CD4-positive, alpha-beta T cell treated with Interleukin-17A for 4 hours (primary cell): Measurements from ENCODE around the gene AASDH.
A peak's percentile ranks its signal among the peaks of the same experiment; 100 is the strongest.

Experiments
- DNase-seq: peaks from one replicate; pipeline ENCODE4 v3.0.0-alpha.2; 2020; ENCODE audit warnings: mixed read lengths

AASDH gene

DNA sequence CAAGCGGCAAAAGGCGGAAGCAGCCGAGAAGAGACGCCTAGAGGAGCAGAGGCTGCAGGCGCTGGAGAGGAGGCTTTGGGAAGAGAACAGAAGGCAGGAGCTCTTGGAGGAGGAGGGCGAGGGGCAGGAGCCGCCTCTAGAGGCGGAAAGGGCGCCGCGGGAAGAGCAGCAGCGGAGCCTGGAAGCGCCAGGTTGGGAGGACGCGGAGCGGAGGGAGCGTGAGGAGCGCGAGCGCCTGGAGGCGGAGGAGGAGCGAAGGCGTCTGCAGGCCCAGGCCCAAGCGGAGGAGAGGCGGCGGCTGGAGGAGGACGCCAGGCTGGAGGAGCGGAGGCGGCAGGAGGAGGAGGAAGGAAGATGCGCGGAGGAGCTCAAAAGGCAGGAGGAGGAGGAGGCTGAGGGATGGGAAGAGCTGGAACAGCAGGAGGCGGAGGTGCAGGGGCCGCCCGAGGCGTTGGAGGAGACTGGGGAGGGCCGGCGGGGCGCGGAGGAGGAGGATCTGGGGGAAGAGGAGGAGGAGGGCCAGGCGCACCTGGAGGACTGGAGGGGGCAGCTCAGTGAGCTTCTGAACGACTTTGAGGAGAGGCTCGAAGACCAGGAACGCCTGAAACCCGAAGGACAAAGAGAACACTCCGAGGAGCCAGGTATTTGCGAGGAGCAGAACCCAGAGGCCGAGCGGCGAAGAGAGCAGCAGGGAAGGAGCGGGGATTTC, 72.9 kb downstream of the AASDH start:
- DNase-seq, result no peak

DNA sequence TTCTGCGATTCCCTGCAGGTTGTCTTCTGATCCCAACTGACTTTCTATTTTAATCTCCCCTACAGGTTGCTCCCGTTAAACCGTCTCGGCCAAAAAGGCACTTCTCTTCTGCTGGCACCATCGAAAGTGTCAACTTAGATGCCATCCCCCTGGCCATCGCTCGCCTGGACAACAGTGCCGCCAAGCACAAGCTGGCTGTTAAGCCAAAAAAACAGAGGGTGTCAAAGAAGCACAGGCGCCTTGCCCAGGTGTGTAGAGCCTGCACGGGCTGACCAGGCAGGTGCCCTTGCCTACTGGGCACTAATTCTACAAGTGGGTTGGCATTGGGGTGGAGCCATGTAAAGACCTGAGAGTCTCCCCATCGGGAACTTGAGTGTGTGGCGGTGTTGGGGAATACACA, 74.2 kb downstream of the AASDH start:
- no peak for DNase-seq

DNA sequence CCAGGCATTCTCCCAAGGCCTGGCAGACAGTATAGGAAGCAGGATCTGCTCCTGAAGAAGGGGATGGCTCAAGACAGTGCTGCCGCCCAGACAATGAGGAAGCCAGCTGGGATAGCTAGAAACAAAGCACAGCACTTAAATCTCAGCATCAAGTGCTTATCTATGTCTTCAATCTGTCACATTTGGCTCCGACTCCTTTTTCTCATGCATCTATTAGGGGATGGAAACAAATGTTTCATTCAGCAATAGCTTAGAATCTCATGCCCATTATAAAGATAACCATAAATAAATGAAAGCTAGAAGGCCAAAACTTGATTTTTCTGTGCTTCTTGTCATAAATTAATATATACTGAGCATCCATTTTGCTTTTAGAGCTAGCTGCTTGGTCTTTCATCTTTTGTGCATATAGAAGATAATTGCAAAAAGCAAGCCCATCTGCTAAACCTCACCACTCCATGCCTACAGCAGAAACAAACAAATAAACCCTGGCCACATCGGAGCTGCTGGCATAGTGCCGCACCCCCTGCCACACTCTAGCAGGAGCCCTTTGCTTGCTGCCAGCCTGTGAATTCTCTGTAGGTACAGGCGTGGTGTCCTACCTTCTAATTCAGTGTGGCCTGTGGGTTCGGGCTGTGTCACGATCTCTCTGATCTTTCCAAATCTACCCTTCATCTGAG, 75.9 kb downstream of the AASDH start:
- no peak for DNase-seq

DNA sequence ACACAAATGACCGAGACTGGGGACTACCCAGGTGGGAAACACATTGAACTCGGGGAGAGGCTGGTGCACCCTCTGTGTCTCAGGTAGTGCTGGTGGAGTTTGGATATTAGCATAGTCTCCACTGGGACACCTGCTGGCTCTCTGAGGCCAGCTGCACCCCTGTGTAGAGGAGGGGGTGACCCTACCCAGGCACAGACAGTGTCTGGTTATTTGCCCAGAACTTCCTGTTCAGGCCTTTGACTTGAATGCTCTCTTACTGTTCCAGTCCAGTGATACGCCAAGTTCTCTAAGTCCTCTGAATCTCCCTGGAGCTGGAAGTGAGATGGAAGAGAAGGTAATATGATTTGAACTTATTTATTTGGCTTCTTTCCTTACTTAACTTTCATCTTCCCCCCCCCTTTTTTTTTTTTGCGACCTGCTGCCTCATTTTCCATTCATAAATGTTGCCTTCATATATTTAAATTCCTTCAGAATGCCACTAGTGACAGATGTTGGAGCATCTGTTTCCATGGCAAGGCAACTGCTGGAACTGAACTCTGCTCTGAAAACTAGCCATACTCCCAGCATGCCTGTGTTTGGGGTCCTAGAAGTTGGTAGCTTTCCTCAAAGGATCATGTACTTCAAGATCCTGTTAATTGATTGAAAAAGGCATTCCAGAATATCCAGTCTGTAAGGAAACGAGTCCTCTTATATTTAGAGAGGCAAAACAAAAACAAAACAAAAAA, 76.7 kb downstream of the AASDH start:
- DNase-seq, result no peak

DNA sequence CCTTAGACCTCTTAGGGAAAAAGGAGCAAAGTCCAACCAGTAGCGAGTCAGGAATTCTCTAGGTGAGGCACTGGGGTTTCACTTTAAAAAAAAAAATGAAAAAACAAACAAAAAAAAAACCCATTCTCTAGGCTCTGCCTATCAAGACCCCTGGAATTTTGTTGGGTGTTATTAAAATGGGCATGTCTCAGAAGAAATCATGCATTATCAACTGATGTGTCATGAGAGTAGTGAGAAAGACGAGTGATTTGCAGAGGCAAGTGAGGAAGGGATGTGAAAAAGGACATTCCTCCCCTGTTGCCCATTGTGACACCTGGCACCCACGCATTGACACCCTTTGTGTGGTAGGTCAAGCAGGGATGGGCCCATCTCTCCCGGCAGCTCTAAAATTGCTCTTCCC, 78.9 kb downstream of the AASDH start:
- no peak for DNase-seq

DNA sequence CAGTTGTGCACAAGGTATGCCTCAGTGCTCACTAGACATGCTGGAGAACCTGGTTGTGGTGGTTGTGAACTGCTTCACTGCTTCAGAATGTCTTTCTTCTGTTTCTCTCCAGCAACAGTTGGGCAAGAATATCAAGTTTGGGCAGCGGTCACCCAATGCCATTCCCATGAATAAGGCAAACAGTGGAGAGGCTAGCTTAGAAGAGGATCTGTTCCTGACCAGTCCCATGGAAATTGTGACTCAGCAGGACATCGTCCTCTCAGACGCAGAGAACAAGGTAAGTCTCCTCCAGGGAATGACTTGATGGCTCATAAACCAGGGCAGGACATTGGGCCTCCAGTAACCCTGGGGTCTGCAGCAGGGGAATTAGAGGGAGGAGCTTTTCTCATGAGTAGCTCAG, 79.9 kb downstream of the AASDH start:
- no peak for DNase-seq

DNA sequence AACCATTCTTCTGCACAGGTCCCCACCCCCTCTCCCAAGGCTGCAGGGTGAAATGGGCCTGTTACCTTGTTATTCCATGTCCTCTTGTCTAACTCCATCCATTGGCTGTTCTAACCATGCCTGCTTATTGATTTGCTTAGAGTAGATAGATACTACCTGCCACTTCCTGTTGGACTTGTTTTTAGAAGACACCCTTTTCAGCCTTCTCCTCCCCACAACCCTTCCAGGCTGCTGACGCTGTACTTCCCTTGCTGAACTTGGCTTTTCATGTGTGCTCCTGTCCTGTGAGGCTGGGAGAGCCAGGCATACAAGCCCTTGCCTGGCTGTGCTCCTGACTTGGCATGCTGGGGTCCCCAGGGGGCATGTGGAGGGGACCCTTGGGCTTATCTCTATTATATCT, 81.9 kb downstream of the AASDH start:
- no peak for DNase-seq

DNA sequence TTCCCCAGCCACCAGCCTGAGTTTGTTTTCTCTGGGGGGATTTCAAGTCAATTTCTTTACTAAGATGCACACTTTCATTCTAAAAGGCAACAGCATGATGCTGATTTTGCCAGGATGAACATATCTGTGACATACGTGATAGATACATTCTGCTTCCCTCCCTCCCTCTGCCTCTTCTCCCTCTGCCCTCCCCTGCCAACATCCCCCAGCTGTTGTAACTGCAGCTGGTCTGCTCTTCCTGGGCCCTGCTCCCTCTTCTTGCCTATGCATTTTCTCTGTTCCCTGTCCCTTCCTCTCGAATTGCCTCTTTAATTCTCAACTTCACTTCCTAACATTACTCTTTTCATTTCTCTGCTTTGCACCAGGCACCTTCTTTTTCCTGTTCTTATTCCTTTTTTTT, 83.4 kb downstream of the AASDH start:
- DNase-seq, result no peak

DNA sequence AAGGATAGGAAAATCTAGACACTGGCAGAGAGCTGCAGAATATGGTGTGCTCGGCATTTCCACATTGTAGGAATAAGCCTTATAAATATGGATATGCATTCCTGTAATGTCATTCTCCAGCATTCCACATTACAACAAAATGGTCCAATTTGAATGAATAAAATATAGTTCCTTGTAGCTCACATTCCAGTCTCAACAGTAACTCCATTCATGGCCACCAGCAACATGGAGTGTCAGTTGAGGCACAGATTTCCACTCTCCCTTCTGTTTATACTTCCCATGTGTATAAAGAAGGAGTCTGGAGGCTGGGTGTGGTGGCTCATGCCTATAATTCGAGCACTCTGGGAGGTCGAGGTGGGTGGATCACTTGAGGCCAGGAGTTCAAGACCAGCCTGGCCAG, 84.5 kb downstream of the AASDH start:
- no peak for DNase-seq

DNA sequence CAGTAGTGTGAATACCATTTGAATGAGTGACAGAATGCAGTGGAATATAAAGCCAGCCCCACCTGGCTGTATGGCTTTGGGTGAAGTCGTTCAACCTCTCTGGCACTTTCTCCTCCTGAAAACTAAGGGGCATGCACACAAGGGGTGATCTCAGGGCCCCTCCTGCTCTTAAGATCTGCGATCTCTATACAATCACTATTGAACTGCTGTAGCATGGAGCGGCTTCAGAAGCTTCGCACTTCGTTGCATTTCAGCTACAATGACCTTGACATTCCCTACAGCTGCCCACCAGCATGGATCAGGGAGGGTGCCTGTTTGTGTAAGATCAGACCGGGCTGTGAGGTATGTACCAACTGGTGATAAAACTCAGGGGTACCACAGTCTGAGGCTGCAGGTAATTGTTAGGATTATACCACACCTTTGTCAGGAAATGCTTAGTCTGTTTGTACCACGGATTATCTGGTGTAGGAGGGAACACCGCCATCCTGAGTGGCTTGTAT, 85.2 kb downstream of the AASDH start:
- no peak for DNase-seq

DNA sequence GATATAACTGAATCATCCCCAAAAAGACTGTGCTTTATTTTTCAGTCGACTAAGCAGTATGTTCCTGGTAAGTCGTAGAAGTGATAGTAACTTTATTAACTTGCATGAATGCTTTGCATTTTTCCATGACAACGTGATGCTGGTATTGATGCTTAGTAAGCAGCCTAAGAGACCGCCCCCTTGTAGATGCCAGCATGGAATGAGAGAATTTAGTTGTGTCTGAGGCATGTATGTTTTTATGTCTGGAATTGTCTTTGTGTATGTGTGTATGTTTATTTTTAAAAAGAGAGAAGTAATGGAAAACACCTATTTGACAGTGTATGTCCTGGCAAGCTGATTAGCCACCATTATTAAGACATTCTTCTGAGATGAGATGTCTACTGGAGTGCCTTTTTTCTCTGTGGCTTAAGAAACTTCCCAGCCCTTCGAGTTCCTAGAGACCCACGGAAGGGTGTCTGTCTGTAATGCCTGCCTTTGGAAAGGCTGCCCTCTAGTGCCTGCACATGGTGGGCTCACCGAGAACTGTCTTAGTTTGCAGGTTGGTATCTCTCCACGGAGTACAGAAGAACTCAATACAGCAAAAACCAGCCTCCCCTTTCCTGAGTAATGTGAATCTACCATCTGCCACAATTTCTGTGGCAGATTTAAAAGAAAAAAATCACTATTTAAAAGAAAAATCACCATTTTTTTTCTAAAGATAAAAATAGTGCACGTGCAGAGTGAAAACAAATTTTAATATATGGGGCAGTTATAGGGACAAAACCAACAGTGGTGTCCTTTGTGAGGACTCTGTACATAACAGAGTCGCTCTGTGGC, 85.9 kb downstream of the AASDH start:
- peak; percentile 68 for DNase-seq

DNA sequence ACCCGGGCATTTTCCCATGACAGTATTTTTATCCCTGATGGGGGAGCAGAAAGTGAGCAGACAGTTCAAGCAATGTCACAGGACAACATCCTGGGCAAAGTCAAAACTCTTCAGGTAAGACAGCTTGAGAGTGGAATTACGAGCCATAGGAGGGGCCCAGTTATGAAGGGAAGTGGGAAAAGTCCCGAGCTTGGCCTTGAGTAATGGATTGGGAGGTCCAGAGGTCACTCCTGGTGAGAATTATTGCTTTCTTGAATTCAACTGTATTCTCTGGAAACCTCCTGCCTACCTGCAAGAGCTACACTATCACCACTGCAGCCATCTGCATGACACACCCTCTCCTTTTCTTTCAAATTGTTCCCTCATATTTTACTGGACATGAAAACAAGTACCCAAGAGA, 89.1 kb downstream of the AASDH start:
- no peak for DNase-seq

DNA sequence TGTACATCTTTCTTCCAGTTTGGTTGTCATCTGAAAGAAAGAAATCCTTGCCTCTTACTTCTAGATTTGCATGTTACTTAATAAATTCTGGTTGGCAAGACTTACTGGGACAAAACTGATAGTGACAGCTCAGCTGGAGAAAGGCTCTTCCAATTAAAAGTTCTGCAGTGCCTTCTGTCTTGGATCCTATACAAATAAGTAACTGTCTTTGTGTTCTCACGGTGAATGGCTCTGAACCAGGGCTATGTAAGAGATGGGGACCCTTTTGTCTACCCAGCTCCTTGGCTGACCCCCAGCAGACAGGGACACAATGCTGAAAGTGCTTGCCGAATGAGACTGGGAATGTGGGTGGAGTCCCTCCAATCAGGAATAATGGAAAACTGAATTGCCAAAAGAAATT, 89.5 kb downstream of the AASDH start:
- no peak for DNase-seq

DNA sequence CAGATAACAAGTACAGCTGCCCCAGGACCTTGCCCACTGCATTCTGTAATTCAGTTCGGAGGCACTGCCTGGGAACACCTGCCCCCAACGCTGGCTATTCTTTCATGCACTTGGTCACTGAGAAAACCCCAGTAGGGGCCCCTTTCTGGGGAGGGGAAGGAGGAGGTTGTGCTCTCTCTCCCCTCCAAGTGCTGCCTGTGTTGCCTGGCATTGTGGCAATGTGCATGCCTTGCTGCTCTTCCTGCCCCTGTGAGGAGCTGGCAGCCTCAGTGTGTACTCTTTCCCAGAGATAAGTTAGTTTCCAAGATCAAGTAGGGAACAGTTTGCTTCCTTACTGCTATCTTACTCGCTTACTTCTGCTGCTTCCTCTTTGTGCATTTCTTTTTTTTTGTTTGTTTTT, 90.8 kb downstream of the AASDH start:
- DNase-seq, result no peak

DNA sequence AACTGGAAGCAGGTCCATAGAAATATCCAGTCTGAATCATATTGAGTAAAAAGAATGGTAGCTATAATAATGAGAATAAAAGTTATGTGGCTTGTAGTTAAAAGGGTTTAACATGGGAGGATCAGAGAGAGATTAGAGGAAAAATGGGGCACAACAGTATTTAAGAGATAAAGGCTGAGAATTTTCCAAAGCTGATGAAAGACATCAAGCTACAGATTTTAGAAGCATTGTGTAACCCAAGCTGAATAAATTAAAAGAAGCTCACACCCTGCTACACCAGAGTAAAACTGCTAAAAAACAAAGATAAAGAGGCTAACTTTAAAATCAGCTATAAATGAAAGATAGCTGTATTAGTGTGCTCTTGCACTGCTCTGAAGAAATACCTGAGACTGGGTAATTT, 94.2 kb downstream of the AASDH start:
- no peak for DNase-seq

DNA sequence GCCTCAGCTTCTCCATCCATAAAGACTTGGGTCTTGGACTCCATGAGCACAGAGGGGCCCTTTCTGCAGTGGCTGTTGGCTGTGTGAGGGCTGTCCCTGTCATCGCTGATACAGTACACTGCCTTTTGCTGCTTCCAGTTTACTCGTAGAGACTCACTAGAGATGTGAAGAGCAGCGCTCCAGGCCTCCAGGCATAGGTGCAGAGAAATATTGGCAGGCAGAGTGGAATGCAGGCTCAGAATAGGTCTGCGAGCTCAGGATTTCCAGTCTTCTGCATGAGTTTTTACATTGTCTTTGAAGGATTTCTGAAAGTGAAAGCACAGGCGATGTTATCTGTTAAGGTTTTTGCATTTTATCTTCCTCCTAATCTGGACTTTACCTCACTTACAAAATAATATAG, 97.4 kb downstream of the AASDH start:
- no peak for DNase-seq

DNA sequence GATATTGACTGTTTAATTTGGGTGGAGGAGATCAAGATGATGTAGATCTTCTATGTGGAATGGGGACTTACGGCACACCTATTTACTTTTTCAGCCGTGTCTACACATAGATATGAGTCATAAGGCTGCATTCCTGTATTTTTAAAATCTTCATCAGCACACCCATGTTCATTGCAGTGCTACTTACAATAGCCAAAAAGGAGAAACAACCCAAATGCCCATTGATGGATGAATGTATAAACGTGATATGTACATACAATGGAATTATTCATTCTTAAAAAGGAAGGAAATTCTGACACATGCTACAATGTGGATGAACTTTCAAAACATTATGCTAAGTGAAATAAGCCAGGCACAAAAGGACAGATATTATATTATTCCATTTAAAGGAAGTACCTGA, 98.6 kb downstream of the AASDH start:
- DNase-seq, result no peak
